GM10248 (cell line): ENCODE data around the gene ARL8B.
"Not testable (repeated sequence)": the region's sequence is repeated elsewhere in the genome, so short reads cannot be mapped to it uniquely, and the experiment has no call there.

Source experiments
- CTCF ChIA-PET: fragments of 300-600 bp; sonication (Branson Sonifier 250); formaldehyde crosslinking; extraction: SDS; loops from one replicate; lab custom pipeline; 2021; ENCODE audit warnings: antibody characterized with exemption; lab: Yijun Ruan, JAX
- POLR2A ChIA-PET: fragments of 350-650 bp; sonication (Branson Sonifier 250); formaldehyde crosslinking; extraction: SDS; loops from one replicate; lab custom pipeline; 2020; ENCODE audit warnings: antibody characterized with exemption; lab: Yijun Ruan, JAX
- DNase-seq: peaks from one replicate; pipeline ENCODE4 v3.0.0; 2012; ENCODE audit errors: extremely low spot score
- TF ChIP-seq, protein P1 (sequence below): IDR thresholded peaks from 2 replicates; pipeline ENCODE4 v1.5.1; 2012; ENCODE audit warnings: mild to moderate bottlenecking, low read depth; ENCODE audit errors: extremely low read depth, missing control alignments, control extremely low read depth

The ARL8B gene

DNA sequence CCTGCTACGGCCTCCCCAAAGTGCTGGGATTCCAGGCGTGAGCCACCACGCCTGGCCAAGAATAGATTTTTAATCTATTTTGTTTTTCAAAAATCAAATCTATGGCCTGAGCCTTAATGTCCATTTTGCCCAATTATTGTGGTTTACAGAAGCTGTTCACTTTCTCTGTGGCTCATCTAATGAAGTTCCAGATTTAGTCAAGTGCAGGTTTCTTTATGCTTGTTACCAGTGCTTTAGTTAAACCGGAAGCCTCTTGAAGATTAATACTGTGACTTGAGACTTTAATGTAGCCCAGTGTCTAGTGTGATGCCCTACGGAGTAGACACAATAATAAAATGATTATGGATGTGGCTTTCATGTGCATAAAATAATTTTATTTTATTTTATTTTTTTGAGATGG is 48.9 kb downstream of the ARL8B start:
- TF ChIP-seq, protein P1, sequence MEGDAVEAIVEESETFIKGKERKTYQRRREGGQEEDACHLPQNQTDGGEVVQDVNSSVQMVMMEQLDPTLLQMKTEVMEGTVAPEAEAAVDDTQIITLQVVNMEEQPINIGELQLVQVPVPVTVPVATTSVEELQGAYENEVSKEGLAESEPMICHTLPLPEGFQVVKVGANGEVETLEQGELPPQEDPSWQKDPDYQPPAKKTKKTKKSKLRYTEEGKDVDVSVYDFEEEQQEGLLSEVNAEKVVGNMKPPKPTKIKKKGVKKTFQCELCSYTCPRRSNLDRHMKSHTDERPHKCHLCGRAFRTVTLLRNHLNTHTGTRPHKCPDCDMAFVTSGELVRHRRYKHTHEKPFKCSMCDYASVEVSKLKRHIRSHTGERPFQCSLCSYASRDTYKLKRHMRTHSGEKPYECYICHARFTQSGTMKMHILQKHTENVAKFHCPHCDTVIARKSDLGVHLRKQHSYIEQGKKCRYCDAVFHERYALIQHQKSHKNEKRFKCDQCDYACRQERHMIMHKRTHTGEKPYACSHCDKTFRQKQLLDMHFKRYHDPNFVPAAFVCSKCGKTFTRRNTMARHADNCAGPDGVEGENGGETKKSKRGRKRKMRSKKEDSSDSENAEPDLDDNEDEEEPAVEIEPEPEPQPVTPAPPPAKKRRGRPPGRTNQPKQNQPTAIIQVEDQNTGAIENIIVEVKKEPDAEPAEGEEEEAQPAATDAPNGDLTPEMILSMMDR: no peak
- no peak for DNase-seq
- ChIA-PET POLR2A (no interaction called here), CTCF (no interaction called here)

DNA sequence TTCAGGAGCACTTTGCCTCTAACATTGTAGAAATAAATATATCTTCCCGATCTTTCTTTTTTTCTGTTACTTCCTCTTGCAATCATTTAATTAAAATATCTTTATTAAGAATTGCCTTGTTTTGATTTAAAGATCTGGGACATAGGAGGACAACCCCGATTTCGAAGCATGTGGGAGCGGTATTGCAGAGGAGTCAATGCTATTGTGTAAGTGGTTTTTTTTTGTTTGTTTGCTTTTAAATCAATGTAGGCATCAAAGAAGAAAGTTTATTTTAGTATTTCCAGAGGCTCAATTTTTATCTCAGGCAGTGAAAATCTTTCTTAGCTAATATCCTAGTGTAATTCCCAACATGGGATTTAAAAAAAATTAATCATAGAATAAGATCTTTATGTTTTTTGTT is 49.9 kb downstream of the ARL8B start:
- ChIA-PET POLR2A (no interaction called here), CTCF (interaction anchor here (1.0 to 2.0 kb wide), 4 partner anchors 10 to 22 kb away, joined by 3 to 8 read pairs (median 6); no protein-coding TSS in a partner anchor)
- TF ChIP-seq, protein P1: no peak
- DNase-seq: no peak

DNA sequence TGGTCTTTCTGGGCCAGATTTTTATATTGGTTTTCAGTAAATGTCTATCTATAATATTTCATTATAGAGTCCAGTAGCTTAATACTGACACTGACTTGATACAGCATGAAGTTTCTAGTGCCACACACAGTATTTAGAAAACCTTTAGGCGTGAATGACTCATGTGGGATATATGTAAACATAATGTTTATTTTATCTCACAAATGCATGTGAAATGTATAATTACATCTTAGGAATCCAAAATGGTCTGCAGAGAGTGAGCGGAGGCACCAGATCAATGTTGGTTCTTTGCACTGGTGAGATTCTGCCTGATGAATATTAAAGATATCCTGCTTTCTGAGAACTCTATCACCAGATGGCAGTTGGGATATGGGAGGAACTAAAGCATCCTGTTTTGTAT is 56.9 kb downstream of the ARL8B start:
- POLR2A ChIA-PET, DNase-seq: not testable (repeated sequence)
- CTCF ChIA-PET: interaction anchor here (1.8 kb wide), 1 partner anchor 18 kb away, joined by 4 read pairs; no protein-coding TSS in a partner anchor

DNA sequence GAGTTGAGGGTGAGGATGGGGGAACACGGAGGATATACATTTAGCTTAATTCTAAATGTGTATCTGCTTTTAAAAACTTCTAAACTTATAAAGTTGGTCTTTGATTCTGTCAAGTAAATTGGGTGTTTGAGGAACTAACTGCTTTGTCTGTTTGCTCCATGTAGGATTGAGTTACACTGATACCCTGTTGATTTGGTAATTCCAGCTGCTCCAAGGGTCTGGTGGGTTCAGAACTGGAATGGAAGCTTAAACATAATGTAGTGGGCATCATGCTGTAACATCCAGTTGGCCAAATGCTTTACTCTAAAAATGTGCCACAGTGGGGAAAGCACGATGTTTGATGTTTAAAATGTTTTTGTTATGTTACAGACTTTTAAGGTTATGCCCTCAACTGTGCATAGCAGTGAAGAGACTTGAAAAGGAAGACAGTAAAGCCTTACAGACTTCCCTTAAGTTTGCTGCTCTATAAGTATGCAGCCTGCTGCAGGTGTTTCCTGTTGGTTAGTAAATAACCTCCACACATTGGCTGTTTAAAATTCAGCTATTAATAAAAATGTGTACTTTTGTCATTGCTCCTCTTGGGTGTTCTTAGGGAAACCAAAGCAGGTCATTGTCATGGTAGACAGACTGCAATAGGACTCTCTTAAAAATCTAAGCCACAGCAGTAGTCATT is 59.5 kb downstream of the ARL8B start:
- TF ChIP-seq, protein P1: no peak
- CTCF ChIA-PET: interaction anchor here (0.7 to 4.1 kb wide), 13 partner anchors 9 to 470 kb away, joined by 3 to 15 read pairs (median 4); partner anchors contain the start of gene ARL8B
- POLR2A ChIA-PET: interaction anchor here (0.6 to 0.7 kb wide), 3 partner anchors 8 to 690 kb away, joined by 3 read pairs; no protein-coding TSS in a partner anchor
- DNase-seq: peak; percentile 40

DNA sequence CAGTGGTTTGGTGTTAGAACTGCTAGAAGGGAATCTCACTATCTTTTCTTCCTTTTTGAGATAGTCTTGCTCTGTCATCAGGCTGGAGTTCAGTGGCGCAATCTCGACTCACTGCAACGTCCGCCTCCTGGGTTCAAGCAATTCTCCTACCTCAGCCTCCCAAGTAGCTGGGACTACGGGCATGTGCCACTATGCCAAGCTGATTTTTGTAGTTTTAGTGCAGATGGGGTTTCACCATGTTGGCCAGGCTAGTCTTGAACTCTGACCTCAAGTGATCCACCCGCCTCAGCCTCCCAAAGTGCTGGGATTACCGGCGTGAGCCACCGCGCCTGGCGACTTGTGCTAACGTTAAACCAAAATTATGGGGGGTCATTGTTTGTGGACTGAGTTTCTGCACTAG is 61.6 kb downstream of the ARL8B start:
- POLR2A ChIA-PET, DNase-seq: not testable (repeated sequence)
- CTCF ChIA-PET: interaction anchor here (4.3 to 4.4 kb wide), 2 partner anchors 14 to 46 kb away, joined by 17 to 30 read pairs; no protein-coding TSS in a partner anchor

DNA sequence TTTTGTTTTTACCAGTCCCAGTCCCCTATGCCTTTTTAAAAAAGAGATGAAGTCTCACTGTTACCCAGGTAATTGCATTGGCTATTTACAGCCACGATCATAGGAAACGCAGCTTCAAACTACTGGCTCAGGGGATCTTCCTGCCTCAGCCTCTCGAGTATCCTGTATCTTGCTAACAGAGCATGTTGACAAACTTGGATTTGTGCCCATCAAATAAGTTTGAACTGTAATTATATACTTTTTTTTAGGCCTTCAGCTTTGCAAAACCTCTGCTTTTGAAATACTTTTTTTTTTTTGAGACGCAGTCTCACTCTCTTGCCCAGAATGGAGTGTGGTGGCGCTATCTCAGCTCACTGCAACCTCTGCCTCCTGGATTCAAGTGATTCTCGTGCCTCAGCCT is 62.4 kb downstream of the ARL8B start:
- POLR2A ChIA-PET: interaction anchor here (0.6 kb wide), 1 partner anchor 763 kb away, joined by 3 read pairs; no protein-coding TSS in a partner anchor
- DNase-seq: no peak
- CTCF ChIA-PET: interaction anchor here (2.2 to 4.4 kb wide), 3 partner anchors 11 to 46 kb away, joined by 10 to 30 read pairs (median 17); no protein-coding TSS in a partner anchor
- TF ChIP-seq, protein P1: no peak

DNA sequence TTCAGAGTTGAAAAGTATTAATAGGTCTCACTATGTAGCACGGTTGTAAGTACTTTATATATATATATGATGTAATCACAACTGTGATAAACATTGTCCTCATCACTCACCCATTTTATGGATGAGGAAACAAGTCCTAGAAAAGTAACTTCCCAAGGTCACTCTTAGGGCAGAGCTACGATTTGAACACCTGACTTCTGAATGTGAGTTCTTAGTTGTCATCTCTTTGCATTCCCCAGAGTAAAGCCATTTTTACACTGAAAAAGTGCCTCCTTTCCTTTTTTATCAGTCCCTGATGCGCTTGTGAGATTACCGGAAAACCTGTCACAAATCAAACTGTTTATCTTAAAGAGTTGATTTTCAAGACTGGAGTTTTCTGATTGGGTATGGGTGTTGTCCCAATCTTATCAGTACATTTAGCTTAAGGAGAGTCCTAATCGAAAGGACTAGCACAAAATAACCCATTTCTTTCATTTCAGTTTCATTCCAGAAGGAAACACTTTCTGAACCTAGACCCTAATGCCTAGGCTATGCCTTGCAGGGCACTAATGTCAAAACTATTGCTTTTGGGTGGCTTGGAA is 63.1 kb downstream of the ARL8B start:
- ChIA-PET CTCF (interaction anchor here (1.1 to 4.5 kb wide), 6 partner anchors 9 to 62 kb away, joined by 6 to 30 read pairs (median 17); partner anchors contain the start of gene ARL8B), POLR2A (no interaction called here)
- TF ChIP-seq, protein P1: no peak
- DNase-seq: no peak
